Mammary epithelial cell (primary cell): Measurements from ENCODE around the gene EFHD1.

Experiments
- CTCF ChIP-seq, 2 donors: IDR thresholded peaks in 1 of 2; conservative IDR thresholded peaks in 1 of 2; 2 replicates each; pipeline ENCODE4 v1.5.1; 2011 to 2012; ENCODE audit warnings: inconsistent platforms in 2 of 2, low read length in 2 of 2, mild to moderate bottlenecking in 2 of 2, control low read depth in 1 of 2, low read depth in 1 of 2; ENCODE audit not compliant: insufficient read depth in 1 of 2; ENCODE audit errors: extremely low read depth in 1 of 2
- EZH2 ChIP-seq: IDR thresholded peaks from 2 replicates; pipeline ENCODE4 v1.6.1; 2012; ENCODE audit warnings: low read length, inconsistent platforms, borderline replicate concordance

DNA sequence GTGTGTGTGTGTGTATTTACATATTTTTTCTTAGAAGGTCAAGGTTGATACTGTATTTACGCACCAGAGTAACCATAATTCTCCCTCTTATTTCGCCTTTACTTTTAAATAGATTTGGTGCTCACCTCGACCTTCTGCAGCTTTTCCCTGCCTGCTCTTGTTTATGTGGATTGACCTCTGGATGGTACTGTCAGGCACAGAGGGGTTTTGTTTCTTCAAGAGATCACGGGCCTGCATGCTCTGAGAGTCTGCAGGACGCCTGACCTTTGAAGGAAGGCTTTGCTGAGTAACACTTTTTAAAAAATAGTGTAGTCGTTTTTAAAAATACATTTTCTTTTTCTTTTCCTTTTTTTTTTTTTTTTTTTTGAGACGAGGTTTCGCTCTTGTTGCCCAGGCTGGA is 18.1 kb upstream of the EFHD1 start:
- TF ChIP-seq CTCF (conservative IDR thresholded peaks at IDR 0.05 in 1 of 2, IDR thresholded peaks at IDR 0.05 in 1 of 2; ENCODE audit: extremely low read depth in 1 of 2, insufficient read depth in 1 of 2, low read depth in 1 of 2, low read length in 2 of 2) (no peak), EZH2 (no peak)
